Hematopoietic multipotent progenitor cell treated with erythropoietin and hydrocortisone succinate and interleukin-3 and kit ligand, for 15 days (in vitro differentiated cells): ENCODE results near the gene RBM18.

Source experiments
- DNase-seq: peaks from one replicate; pipeline ENCODE4 v3.0.0-alpha.2; 2015; ENCODE audit warnings: low spot score

The RBM18 gene

GRCh38 chr9:122264360-122265148 is at the start of gene RBM18, which contains the start of gene MRRF:
RBM18 (minus strand) TSS chr9:122264840; CDS start chr9:122261492, 3,348 bp downstream.
MRRF (plus strand) TSS chr9:122264882; CDS start chr9:122270892, 6,010 bp downstream.
- peak; percentile 93 for DNase-seq

- no peak for DNase-seq
Observed at GRCh38 chr9:122314165-122314564, 49.5 kb upstream of the RBM18 start.

GRCh38 chr9:122309861-122310260 is 45.2 kb upstream of the RBM18 start:
- no peak for DNase-seq

- DNase-seq = no peak
Observed at GRCh38 chr9:122307925-122308324, 43.3 kb upstream of the RBM18 start.

GRCh38 chr9:122307061-122307460 is 42.4 kb upstream of the RBM18 start:
- DNase-seq = no peak

- DNase-seq = no peak
Observed at GRCh38 chr9:122302237-122303093, 37.8 kb upstream of the RBM18 start.

GRCh38 chr9:122297512-122297911 is 32.9 kb upstream of the RBM18 start:
- DNase-seq = no peak

GRCh38 chr9:122294531-122294930 is 29.9 kb upstream of the RBM18 start:
- DNase-seq = no peak

GRCh38 chr9:122291458-122291857 is 26.8 kb upstream of the RBM18 start:
- DNase-seq = no peak

GRCh38 chr9:122287214-122287720 is 22.6 kb upstream of the RBM18 start:
- no peak for DNase-seq

GRCh38 chr9:122286764-122287163 is 22.1 kb upstream of the RBM18 start:
- DNase-seq = no peak

GRCh38 chr9:122281368-122281767 is 16.7 kb upstream of the RBM18 start:
- DNase-seq = no peak

GRCh38 chr9:122277285-122277897 is 12.8 kb upstream of the RBM18 start:
- DNase-seq = no peak

- DNase-seq = no peak
Observed at GRCh38 chr9:122276096-122276495, 11.5 kb upstream of the RBM18 start.

- DNase-seq = no peak
Observed at GRCh38 chr9:122274055-122274454, 9.4 kb upstream of the RBM18 start.

- DNase-seq = no peak
Observed at GRCh38 chr9:122268041-122268814, 3.6 kb upstream of the RBM18 start.

GRCh38 chr9:122265149-122265915 is 692 bp upstream of the RBM18 start:
- no peak for DNase-seq

- DNase-seq = peak; percentile 36
Observed at GRCh38 chr9:122263699-122264349, 816 bp downstream of the RBM18 start.

GRCh38 chr9:122262073-122262472 is 2.6 kb downstream of the RBM18 start:
- DNase-seq = no peak

GRCh38 chr9:122261469-122261881 is 3.2 kb downstream of the RBM18 start:
- DNase-seq = peak; percentile 44
